ENCODE measurements around the gene OR2J3.
"Not testable (repeated sequence)": the region's sequence is repeated elsewhere in the genome, so short reads cannot be mapped to it uniquely, and the experiment has no call there.

The OR2J3 gene

DNA sequence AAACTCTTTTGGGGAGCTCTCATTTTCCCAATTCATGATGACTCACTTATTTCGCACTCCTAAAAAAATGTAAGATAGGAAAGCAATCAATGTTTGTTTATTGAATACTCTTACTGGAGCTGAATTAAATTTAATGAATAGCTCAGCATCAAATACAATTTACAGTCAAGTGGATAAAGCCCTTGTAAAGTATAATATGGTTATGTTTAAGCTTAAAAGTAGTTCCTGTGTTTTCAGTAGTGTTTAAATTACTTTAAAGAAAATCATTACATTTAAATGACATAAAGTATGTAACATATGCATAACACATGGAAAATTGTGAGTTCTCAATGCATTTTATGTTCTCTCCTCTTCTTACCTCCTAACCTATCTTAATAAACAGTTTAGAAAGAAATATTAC is 20.6 kb upstream of the OR2J3 start, which contains the start of gene OR2B3:
Gene OR2B3 (minus strand): TSS at position 101 of the 400 bp plus-strand sequence. CDS start 65 bp downstream, at position 36.
- peaks cover 94% of the 10 kb centered on the region for H3K27me3 ChIP-seq (ENCODE audit: insufficient read depth, low read depth, severe bottlenecking)
- H3K9me3 ChIP-seq (ENCODE audit: severe bottlenecking) = peaks cover 9% of the 10 kb centered on the region
- no peaks in the 10 kb centered on the region for H3K36me3 ChIP-seq
- DNase-seq = no peak
- TF ChIP-seq, protein P1, sequence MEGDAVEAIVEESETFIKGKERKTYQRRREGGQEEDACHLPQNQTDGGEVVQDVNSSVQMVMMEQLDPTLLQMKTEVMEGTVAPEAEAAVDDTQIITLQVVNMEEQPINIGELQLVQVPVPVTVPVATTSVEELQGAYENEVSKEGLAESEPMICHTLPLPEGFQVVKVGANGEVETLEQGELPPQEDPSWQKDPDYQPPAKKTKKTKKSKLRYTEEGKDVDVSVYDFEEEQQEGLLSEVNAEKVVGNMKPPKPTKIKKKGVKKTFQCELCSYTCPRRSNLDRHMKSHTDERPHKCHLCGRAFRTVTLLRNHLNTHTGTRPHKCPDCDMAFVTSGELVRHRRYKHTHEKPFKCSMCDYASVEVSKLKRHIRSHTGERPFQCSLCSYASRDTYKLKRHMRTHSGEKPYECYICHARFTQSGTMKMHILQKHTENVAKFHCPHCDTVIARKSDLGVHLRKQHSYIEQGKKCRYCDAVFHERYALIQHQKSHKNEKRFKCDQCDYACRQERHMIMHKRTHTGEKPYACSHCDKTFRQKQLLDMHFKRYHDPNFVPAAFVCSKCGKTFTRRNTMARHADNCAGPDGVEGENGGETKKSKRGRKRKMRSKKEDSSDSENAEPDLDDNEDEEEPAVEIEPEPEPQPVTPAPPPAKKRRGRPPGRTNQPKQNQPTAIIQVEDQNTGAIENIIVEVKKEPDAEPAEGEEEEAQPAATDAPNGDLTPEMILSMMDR (IDR thresholded peaks at IDR 0.05; ENCODE audit: low read depth, low read length) = no peak
- H3K4me3 ChIP-seq (ENCODE audit: low read depth, low read length) = no peak within 1 kb of the TSS
- no peak within 1 kb of the TSS for H3K27ac ChIP-seq

DNA sequence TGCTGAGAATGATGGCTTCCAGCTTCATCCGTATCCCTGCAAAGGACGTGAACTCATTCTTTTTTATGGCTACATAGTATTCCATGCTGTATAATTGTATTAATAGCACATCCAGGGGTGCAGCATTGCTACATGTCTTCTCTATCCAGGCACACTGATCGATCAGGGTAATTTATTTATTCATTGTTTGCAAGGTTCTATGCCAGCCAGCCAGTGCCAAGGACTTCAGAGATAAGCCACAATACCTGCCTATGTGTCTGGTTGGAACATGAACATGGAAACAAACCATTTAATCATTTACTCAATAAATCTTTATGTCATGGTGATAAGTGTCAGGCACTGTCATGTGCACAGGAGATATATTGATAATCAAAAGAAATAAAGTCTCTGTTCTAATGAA is 14.9 kb upstream of the OR2J3 start:
- H3K36me3 ChIP-seq = no peaks in the 10 kb centered on the region
- H3K9me3 ChIP-seq (ENCODE audit: severe bottlenecking) = peaks cover 4% of the 10 kb centered on the region
- DNase-seq = no peak
- H3K27ac ChIP-seq = no peak overlapping the region
- TF ChIP-seq, protein P1 (IDR thresholded peaks at IDR 0.05; ENCODE audit: low read depth, low read length) = no peak
- H3K4me3 ChIP-seq (ENCODE audit: low read depth, low read length) = no peak overlapping the region
- H3K27me3 ChIP-seq (ENCODE audit: insufficient read depth, low read depth, severe bottlenecking) = peaks cover 79% of the 10 kb centered on the region

DNA sequence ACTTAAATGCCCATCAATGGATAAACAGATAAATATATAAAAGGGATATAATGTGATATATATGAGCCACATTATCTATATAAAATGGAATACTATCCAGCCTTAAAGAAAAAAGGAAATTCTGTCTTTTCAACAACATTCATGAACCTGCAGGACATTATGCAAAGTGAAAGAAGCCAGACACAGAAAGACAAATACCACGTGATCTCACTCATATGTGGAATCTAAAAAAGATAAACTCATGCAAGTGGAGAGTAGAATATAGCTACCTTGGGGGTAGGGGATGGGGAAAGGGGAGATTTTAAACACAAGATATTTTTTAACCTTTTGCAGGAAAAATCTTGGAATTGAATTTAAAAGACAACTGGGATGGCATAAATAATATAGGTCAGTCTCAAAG is 10.1 kb upstream of the OR2J3 start:
- Histone ChIP-seq H3K27ac (no peak overlapping the region), H3K9me3 (ENCODE audit: severe bottlenecking) (no peaks in the 10 kb centered on the region), H3K4me3 (ENCODE audit: low read depth, low read length) (no peak overlapping the region), H3K27me3 (ENCODE audit: insufficient read depth, low read depth, severe bottlenecking) (peaks cover 68% of the 10 kb centered on the region), H3K36me3 (no peaks in the 10 kb centered on the region)
- TF ChIP-seq, protein P1 (IDR thresholded peaks at IDR 0.05; ENCODE audit: low read depth, low read length) = no peak
- DNase-seq = no peak

DNA sequence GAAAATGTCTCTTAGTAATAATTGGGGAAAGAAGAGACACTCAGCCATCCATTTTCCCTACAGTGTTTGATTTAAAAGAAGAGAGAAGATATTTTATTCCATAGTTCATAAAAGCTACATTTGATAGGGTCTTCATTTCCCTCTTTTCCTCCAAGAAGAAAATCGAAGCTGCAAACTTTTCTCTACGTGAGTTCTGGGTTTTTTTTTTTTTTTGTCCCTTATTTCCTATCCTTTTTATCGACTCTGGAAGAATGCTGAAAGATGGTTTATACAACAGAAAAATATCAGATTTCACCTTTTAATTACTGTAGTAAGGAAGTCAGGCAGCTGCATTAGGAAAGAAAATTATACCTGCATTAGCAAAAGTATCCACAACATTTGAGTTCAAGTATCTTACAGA is 8.7 kb upstream of the OR2J3 start, which contains the start of gene OR2J1:
Gene OR2J1 (plus strand): TSS at position 301 of the 400 bp plus-strand sequence. CDS start 1,453 bp downstream, outside the sequence.
- TF ChIP-seq, protein P1 (IDR thresholded peaks at IDR 0.05; ENCODE audit: low read depth, low read length) = no peak
- Histone ChIP-seq H3K9me3 (ENCODE audit: severe bottlenecking) (peaks cover 4% of the 10 kb centered on the region), H3K4me3 (ENCODE audit: low read depth, low read length) (no peak within 1 kb of the TSS), H3K27me3 (ENCODE audit: insufficient read depth, low read depth, severe bottlenecking) (peaks cover 74% of the 10 kb centered on the region), H3K36me3 (no peaks in the 10 kb centered on the region), H3K27ac (no peak within 1 kb of the TSS)
- no peak for DNase-seq

DNA sequence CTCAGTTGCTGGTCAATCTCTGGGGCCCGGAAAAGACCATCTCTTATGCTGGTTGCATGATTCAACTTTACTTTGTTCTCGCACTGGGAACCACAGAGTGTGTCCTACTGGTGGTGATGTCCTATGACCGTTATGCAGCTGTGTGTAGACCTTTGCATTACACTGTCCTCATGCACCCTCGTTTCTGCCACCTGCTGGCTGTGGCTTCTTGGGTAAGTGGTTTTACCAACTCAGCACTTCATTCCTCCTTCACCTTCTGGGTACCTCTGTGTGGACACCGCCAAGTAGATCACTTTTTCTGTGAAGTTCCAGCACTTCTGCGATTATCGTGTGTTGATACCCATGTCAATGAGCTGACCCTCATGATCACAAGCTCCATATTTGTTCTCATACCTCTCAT is 4.3 kb downstream of the OR2J3 start:
- peaks cover 73% of the 10 kb centered on the region for H3K27me3 ChIP-seq (ENCODE audit: insufficient read depth, low read depth, severe bottlenecking)
- TF ChIP-seq, protein P1 (IDR thresholded peaks at IDR 0.05; ENCODE audit: low read depth, low read length) = 0 out of 2 replicates have a peak, but pooled peaks have one; percentile 22
- H3K36me3 ChIP-seq = no peaks in the 10 kb centered on the region
- no peak overlapping the region for H3K27ac ChIP-seq
- peak; percentile 17 for DNase-seq
- no peaks in the 10 kb centered on the region for H3K9me3 ChIP-seq (ENCODE audit: severe bottlenecking)
- no peak overlapping the region for H3K4me3 ChIP-seq (ENCODE audit: low read depth, low read length)

DNA sequence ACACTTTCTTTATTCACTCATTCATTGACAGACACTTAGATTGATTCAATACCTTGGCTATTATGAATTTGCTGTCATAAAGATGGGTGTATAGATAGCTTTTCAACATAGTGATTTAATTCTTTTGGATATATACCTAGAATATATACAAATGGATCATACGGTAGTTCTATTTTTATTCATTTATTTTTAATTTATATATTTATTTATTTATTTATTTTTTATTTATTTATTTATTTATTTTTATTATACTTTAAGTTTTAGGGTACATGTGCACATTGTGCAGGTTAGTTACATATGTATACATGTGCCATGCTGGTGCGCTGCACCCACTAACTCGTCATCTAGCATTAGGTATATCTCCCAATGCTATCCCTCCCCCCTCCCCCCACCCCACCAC is 7.1 kb downstream of the OR2J3 start:
- H3K27ac ChIP-seq; DNase-seq; H3K36me3 ChIP-seq; H3K4me3 ChIP-seq (ENCODE audit: low read depth, low read length); H3K9me3 ChIP-seq (ENCODE audit: severe bottlenecking): not testable (repeated sequence)
- peaks cover 77% of the 10 kb centered on the region for H3K27me3 ChIP-seq (ENCODE audit: insufficient read depth, low read depth, severe bottlenecking)

Measured in WERI-Rb-1 (cell line).